ENCODE results near the gene GABRR2. TPM values are rescaled to one million over a fixed set of nuclear protein-coding genes. Genes with fewer than 3 reads are reported as not detected.

Gene GABRR2
- total and polyA plus RNA-seq, 2 of the 4 experiments (the other 2 are of a cell fraction), result 0.26 TPM; not detected in 1

DNA sequence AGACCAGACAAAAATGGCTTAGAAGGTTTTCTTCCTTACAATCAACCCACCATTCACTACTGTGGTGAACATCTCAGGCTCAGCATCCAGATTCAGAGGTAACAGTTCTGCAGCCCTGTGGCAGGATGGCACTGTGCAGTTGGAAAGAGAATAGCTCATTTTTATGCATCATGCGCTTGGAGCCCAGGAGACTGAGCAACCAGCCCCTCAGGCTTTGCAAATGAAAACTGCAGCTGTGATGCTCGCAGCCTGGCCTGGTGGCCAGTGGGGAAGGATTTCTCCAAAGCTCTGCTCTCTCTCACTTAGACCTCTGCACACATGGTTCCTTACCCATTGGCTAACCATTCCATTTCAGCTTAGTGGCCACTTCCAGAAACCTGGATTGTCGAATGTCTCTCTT, 45.8 kb downstream of the GABRR2 start:
- H3K14ac ChIP-seq (replicated peaks; ENCODE audit: low read depth, low read length), result no peak overlapping the region
- CTCF ChIA-PET, result no interaction called here
- no CpG with 5 or more reads among the region's 3 CpGs for WGBS, 2 experiments (ENCODE audit: extremely low coverage in 2 of 2, insufficient read length in 1 of 2)
- H3K9me3 ChIP-seq (ENCODE audit: control insufficient read depth, insufficient read depth, low read length), result no peaks in the 10 kb centered on the region
- H2BK15ac ChIP-seq (ENCODE audit: low read depth, low read length), result no peak overlapping the region
- H3K27me3 ChIP-seq (ENCODE audit: control insufficient read depth, insufficient read depth, low read length), result peaks cover 10% of the 10 kb centered on the region
- H4K5ac ChIP-seq (ENCODE audit: low read depth, low read length), result no peak overlapping the region
- H4K8ac ChIP-seq (ENCODE audit: low read depth in 2 of 2, low read length in 2 of 2), result no peak overlapping the region
- no peaks in the 10 kb centered on the region for H3K4me1 ChIP-seq (ENCODE audit: control insufficient read depth, insufficient read depth, low read length)
- no peak overlapping the region for H2BK5ac ChIP-seq (ENCODE audit: low read depth, low read length, poor library complexity, severe bottlenecking)
- DNase-seq (no peak), ATAC-seq (ENCODE audit: low read depth) (no peak)
- H3K23ac ChIP-seq (ENCODE audit: low read depth, low read length), result no peak overlapping the region
- BruUV-seq (replicated peaks), result no TSS peak
- intact Hi-C loops (cut with micrococcal nuclease) (no loop called here), in situ Hi-C loops (cut with MboI; ENCODE audit: low sequenced_read_pairs) (no loop called here), dilution Hi-C loops (cut with HindIII; ENCODE audit: low sequenced_read_pairs, unreplicated experiment) (no loop called here)
- H2AK9ac ChIP-seq (replicated peaks; ENCODE audit: low read depth, low read length, poor library complexity), result no peak overlapping the region
- H3K9ac ChIP-seq (ENCODE audit: low read depth, low read length), result no peak overlapping the region
- POLR2A ChIA-PET (ENCODE audit: unreplicated experiment), result no interaction called here
- no peak overlapping the region for H2BK20ac ChIP-seq (ENCODE audit: low read depth, low read length)
- no peak overlapping the region for H3K27ac ChIP-seq (ENCODE audit: insufficient read depth, low read length)
- no peaks in the 10 kb centered on the region for H4K20me1 ChIP-seq (ENCODE audit: insufficient read depth, low read length)
- no peaks in the 10 kb centered on the region for H3K36me3 ChIP-seq (ENCODE audit: control insufficient read depth, insufficient read depth, low read length)
- H3K4me2 ChIP-seq (ENCODE audit: low read depth, low read length), result no peak overlapping the region
- TF ChIP-seq MAZ (IDR thresholded peaks at IDR 0.05; ENCODE audit: borderline replicate concordance, low read depth, low read length), result no peak
- TF ChIP-seq CEBPB (IDR thresholded peaks at IDR 0.05; ENCODE audit: low read depth, low read length), result no peak
- TF ChIP-seq MXI1 (IDR thresholded peaks at IDR 0.05; ENCODE audit: borderline replicate concordance, low read depth, low read length), result no peak
- TF ChIP-seq RCOR1 (IDR thresholded peaks at IDR 0.05; ENCODE audit: insufficient replicate concordance, low read length), result no peak
- TF ChIP-seq FOS (IDR thresholded peaks at IDR 0.05; ENCODE audit: low read depth, low read length), result no peak
- TF ChIP-seq, protein P1, sequence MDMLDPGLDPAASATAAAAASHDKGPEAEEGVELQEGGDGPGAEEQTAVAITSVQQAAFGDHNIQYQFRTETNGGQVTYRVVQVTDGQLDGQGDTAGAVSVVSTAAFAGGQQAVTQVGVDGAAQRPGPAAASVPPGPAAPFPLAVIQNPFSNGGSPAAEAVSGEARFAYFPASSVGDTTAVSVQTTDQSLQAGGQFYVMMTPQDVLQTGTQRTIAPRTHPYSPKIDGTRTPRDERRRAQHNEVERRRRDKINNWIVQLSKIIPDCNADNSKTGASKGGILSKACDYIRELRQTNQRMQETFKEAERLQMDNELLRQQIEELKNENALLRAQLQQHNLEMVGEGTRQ (IDR thresholded peaks at IDR 0.05; ENCODE audit: low read depth, low read length), result no peak
- TF ChIP-seq NFE2L2 (IDR thresholded peaks at IDR 0.05; ENCODE audit: low read depth, low read length), result no peak
- TF ChIP-seq RAD21 (IDR thresholded peaks at IDR 0.05; ENCODE audit: low read length), result no peak
- TF ChIP-seq RFX5 (IDR thresholded peaks at IDR 0.05; ENCODE audit: low read depth, low read length), result no peak
- H3K4me3 ChIP-seq (ENCODE audit: insufficient read depth, low read depth, low read length), result no peak overlapping the region
- no peak overlapping the region for H2AK5ac ChIP-seq (ENCODE audit: low read depth, low read length)
- H2AFZ ChIP-seq (replicated peaks; ENCODE audit: low read length, poor library complexity), result no peak overlapping the region
- H3K18ac ChIP-seq (ENCODE audit: low read depth, low read length), result no peak overlapping the region
- H4K91ac ChIP-seq (ENCODE audit: insufficient read depth, low read depth, low read length), result no peak overlapping the region
- H3K4ac ChIP-seq (ENCODE audit: low read depth, low read length), result no peak overlapping the region
- no peaks in the 10 kb centered on the region for H3K79me1 ChIP-seq (ENCODE audit: low read depth in 1 of 2, low read length in 2 of 2)
- no peak overlapping the region for H2BK120ac ChIP-seq (ENCODE audit: low read depth, low read length)
- H3K9me1 ChIP-seq (ENCODE audit: insufficient read depth, low read length), result no peaks in the 10 kb centered on the region
- no peak overlapping the region for H3K56ac ChIP-seq (ENCODE audit: extremely low read depth, insufficient read depth, low read length)

All from IMR-90 (cell line).